Activated T-helper 17 cell treated with anti-CD3 and anti-CD28 coated beads, Interleukin-2, amount 50 U/mL, for 72 hours (primary cell): ENCODE data around the gene NKPD1. TPM values are rescaled to one million over a fixed set of nuclear protein-coding genes. Genes with fewer than 3 reads are reported as not detected.

Source experiments
- ATAC-seq: fragments of 150-1000 bp; cut with Tn5 transposase; replicated peaks from 2 replicates; pipeline ENCODE4 v1.10.0; 2021; ENCODE audit warnings: mild to moderate bottlenecking, moderate library complexity
- H3K27ac Mint-ChIP-seq: one replicate; pipeline ENCODE4 v1.8.0; 2022; ENCODE audit warnings: mixed read lengths
- H3K27me3 Mint-ChIP-seq: one replicate; pipeline ENCODE4 v1.8.0; 2022; ENCODE audit warnings: mixed read lengths
- H3K36me3 Mint-ChIP-seq: one replicate; pipeline ENCODE4 v1.8.0; 2022; ENCODE audit warnings: low read depth, mild to moderate bottlenecking, mixed read lengths
- H3K4me1 Mint-ChIP-seq: one replicate; pipeline ENCODE4 v1.8.0; 2022; ENCODE audit warnings: mixed read lengths
- H3K4me3 Mint-ChIP-seq: one replicate; pipeline ENCODE4 v1.8.0; 2022; ENCODE audit warnings: mild to moderate bottlenecking, mixed read lengths
- H3K9me3 Mint-ChIP-seq: one replicate; pipeline ENCODE4 v1.8.0; 2022; ENCODE audit warnings: mixed read lengths
- total RNA-seq, 2 donors: library from RNA; stranded (reverse); gene quantifications; one replicate each; pipeline ENCODE4 v1.2.3, GENCODE V29; 2022

NKPD1 gene
- total RNA-seq, 2 donors from 2014 or later: 0.06 to 0.40 TPM

DNA sequence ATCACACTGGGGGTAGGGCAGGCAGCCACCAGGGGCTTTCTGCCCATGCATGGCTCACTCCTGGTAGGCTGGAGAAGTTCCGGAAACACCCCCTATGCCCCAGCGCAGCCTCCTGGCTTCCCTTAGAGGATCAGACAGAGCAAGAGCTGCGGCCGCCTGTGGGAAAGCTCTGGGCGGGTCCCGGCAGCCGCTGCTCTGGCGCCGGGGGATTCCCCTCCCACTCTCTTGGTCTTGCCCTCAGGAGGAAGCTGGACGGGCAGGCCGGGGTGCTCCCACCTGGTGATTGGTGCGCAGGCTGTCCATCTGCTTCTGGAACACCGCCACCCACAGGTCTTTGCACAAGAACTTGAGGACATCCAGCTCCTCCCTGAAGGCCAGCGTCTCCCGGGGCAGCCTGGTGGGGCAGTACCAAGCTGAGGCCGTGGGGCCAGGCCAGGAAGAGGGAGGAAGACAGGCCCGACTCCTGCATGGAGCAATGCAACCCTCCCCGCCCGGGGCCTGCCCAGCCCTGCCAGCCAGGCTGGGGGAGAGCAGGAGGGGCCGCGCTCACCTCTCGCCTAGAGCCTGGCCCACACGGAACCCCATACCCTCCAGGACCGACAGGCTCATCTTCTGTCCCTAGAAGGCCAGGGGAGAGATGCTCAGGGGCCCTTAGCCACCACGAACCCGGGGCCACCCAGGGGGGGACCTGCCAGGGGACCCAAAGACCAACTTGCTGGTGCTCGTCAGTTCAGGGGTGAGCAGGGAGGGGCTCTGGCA is 4.0 kb upstream of the NKPD1 start:
- H3K4me3 Mint-ChIP-seq: peak overlapping the region; percentile 52
- ATAC-seq: peak; percentile 95

DNA sequence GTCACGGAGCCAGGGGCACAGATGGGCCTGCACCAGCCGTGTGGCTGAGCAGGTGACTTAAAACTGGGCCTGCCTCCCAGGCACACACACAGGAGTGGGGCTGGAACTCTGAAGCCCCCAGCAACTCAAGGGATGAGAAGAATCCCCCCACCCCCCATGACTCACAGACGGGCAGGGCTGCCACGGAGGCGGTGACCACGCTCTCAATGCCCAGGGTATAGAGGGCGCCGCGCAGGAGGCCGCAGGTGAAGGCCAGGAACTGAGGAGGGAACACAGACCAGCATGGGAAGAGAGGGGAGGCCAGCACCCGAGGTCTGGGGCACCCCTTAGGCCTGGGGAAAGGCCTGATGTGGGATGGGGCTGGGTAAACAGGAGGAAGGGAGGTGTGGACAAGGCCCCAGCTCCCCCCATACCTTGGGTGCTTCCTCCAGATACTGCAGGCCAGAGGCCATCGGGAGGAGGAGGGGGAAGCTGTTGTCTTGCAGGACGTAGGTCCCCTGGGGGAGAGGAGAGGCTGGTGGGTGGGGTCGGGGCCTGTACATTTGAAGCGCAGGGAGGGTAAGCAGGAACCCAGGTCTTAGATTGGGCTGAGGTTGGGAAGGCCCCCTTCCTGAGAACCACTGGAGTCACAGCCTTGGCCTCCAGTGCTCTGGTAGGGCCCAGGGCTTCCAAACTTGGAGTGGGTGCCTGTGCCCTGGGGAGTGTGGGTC is 3.1 kb upstream of the NKPD1 start:
- Mint-ChIP-seq H3K4me3 (peak overlapping the region; percentile 52), H3K27me3 (no peaks in the 10 kb centered on the region), H3K27ac (peak overlapping the region; percentile 72), H3K9me3 (no peaks in the 10 kb centered on the region), H3K4me1 (peaks cover 11% of the 10 kb centered on the region), H3K36me3 (no peaks in the 10 kb centered on the region)
- ATAC-seq: no peak

More for the DNA sequence above, 4.0 kb upstream of the NKPD1 start:
- Mint-ChIP-seq H3K9me3 (no peaks in the 10 kb centered on the region), H3K36me3 (no peaks in the 10 kb centered on the region), H3K27ac (peak overlapping the region; percentile 72), H3K27me3 (no peaks in the 10 kb centered on the region), H3K4me1 (peaks cover 11% of the 10 kb centered on the region)

DNA sequence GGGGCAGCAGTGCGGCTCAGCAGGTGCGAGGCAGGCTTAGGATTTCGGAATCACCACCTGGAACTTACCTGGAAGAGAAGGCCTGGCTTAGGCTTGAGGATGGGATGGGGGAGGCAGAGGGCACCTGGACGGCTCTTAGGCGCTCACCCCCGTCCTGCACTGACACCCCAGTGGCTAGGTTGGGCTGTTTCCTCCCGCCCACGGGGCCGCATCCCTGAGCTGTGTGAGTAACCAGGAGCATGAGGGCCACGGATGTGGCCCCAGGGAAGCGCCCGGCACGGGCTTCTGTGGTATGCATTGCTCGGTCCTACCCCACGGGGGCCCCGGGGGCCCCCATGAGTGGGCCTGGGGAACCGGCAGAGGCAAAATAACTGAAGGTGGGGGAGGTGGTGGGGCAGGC is 2.4 kb upstream of the NKPD1 start:
- Mint-ChIP-seq H3K9me3 (no peaks in the 10 kb centered on the region), H3K36me3 (no peaks in the 10 kb centered on the region), H3K27ac (no peak overlapping the region)

DNA sequence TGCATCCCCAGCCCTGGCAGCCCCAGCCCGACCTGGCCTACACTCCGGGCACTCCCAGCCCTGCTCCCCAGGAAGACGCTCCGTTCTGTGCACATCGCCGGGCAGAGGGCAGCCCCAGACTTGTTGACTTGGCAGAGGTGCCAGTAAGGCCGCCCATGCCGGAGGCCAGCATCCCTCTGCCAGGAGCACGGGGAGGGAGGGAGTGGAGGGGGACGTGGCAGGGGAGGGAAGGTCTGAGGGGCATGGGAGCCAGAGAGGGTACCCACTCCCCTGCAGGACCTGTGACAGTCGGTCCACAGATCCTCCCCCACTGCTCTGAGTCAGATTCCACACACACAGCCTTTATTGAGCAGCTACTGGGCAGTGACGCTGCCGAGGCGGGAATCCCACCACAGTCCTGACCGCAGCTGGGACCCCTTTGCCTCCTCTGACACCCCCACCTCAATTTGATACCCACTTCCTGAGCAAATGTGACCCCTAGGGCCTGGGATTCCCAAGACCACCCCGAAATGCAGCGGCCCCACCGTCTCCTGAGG is 1.9 kb upstream of the NKPD1 start:
- H3K27ac Mint-ChIP-seq: no peak overlapping the region
- H3K36me3 Mint-ChIP-seq: no peaks in the 10 kb centered on the region
- no peak for ATAC-seq
- no peaks in the 10 kb centered on the region for H3K9me3 Mint-ChIP-seq
- peaks cover 15% of the 10 kb centered on the region for H3K4me1 Mint-ChIP-seq
- no peak overlapping the region for H3K4me3 Mint-ChIP-seq
- peaks cover 3% of the 10 kb centered on the region for H3K27me3 Mint-ChIP-seq

More for the DNA sequence above, 2.4 kb upstream of the NKPD1 start:
- Mint-ChIP-seq H3K27me3 (peaks cover under 1% of the 10 kb centered on the region), H3K4me1 (peaks cover 11% of the 10 kb centered on the region), H3K4me3 (peak overlapping the region; percentile 52)
- ATAC-seq: no peak

DNA sequence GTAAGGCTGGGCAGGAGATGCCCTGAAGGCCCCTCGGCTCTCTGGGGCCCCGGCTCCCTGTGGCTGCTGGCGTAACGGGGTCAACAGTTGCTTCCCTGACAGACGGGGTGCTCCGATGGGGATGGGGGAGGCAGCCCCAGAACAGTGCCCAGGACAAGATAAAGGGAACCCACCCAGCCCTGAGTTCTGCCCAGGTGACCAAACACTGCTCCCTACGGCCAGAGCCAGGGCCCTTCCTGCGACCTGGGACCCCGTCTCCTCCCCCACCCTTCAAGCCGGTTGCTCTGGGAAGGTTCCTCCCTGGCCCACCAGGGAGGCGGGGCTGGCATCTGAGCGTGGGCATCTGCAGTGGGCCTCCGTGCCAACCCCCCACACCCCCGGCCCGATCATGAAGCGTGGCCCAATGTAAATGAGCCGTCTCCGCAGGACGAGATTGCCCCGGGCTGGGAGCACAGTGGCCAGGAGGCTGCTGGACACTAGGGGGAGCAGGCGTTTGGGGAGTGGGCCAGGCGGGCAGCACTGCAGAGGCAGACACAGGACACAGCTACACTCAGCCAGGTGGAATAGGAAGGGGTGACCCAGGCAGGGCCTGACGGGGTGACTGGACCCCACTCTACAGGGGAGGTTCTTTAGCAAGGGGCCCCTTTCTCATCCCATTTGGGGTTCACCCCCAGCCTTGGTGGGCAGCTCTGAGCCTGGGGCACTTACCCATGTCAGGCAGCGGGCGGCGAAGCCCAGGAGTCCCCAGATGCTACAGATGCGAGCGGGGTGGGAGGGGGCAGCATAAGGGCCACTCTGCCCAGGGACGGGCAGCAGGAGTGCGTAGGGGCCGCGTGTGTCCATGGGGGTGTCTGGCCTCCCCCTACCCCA is 1.2 kb upstream of the NKPD1 start:
- no peak for ATAC-seq
- Mint-ChIP-seq H3K36me3 (no peaks in the 10 kb centered on the region), H3K4me1 (peaks cover 13% of the 10 kb centered on the region), H3K27ac (no peak overlapping the region), H3K27me3 (peaks cover 3% of the 10 kb centered on the region), H3K4me3 (no peak overlapping the region), H3K9me3 (no peaks in the 10 kb centered on the region)

DNA sequence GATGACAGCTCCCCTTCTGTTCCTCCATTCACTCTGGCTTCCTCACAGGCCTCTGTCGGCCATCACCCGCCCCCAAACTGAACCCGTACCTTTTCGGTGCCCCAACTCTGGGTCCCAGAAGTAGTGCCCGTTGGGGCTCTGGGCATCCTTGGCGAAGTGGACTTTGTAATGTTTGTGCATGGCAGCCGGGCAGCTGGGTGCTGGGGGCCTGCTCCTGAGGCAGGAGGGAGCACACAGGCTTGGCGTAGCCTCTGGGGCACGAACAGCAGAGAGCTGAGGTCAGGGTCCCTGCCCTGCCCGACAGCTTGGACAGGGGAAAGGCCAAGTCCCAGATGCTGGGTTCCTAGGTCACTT is 834 bp downstream of the NKPD1 start:
- Mint-ChIP-seq H3K4me1 (peaks cover 11% of the 10 kb centered on the region), H3K27ac (peak overlapping the region; percentile 6), H3K36me3 (no peaks in the 10 kb centered on the region), H3K9me3 (no peaks in the 10 kb centered on the region), H3K27me3 (peaks cover 3% of the 10 kb centered on the region), H3K4me3 (no peak overlapping the region)
- no peak for ATAC-seq

DNA sequence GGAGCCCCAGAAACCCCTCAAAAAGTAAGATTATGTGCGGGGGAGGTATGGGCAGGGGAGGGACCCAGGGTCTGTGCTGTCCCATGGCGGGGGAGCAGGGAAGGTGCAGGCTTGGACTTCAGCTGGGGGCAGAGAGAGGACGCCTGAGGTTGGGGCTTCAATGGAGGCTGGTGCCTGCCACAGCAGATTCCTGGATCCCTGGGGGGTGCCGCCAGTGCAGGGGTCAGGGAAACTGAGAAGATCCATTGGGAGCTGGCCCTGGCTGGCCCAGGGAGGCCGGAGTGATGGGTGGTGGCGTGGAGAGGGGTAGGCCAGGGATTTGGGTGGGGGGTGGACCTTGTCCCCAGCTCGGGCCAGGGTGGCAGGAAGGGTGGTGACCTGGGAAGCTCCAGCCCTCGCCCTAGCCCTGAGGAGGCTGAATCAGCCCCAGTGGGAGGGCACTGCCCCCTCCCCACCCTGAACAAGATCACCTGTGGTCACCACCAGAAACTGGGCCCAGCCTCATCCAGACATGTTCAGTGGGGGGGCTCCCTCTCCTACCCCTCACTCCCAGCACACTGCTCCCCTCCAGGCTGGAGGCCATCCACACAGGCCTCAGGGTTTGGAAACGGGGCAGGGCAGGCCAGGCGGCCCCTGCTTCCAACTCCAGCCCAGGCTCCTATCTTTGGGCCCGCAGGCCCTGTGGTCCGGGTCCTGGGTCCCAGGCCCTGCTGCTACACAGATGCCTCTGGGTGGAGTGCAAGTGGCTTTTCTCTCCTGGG is 1.4 kb downstream of the NKPD1 start:
- H3K27ac Mint-ChIP-seq: no peak overlapping the region
- H3K4me3 Mint-ChIP-seq: no peak overlapping the region
- ATAC-seq: no peak
- H3K27me3 Mint-ChIP-seq: peaks cover 3% of the 10 kb centered on the region
- H3K36me3 Mint-ChIP-seq: no peaks in the 10 kb centered on the region
- no peaks in the 10 kb centered on the region for H3K9me3 Mint-ChIP-seq
- H3K4me1 Mint-ChIP-seq: peaks cover 11% of the 10 kb centered on the region

DNA sequence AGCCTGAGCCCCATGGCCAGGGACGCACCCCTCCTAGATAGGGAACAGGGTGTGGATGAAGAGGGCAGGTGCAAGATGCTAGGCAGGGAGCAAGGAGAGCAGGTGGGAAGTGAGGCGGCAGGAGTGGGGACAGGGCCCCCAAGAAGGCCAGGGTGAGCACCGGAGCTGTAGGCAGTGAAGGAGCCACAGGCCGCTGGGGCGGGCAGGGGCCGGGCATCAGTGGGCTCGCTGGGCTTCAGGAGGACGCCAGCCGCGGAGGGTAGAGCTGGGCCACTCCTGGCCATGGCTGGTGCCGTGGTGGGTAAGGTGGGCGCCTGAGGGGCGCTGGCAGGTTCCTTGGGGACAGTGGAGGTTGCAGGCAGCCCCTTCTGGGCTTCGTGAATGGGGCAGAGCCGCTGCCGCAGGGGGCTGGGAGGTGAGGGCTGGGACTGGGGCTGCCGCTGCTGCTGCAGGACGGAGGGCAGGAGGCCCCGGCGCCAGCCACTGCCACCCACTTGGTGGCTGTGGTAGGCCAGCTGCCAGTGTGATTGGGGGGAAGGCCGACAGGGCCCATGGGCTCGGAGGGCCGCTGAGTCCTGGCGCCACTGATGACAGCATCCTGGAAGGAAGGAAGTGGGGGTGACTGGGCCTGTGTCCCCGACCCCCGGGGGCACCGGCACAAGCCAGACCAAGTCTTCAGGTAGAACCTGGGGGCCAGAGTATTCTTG is 2.1 kb downstream of the NKPD1 start:
- H3K4me1 Mint-ChIP-seq: peaks cover 12% of the 10 kb centered on the region
- H3K4me3 Mint-ChIP-seq: no peak overlapping the region
- no peaks in the 10 kb centered on the region for H3K36me3 Mint-ChIP-seq
- H3K9me3 Mint-ChIP-seq: no peaks in the 10 kb centered on the region
- no peak for ATAC-seq
- H3K27ac Mint-ChIP-seq: no peak overlapping the region
- peaks cover 3% of the 10 kb centered on the region for H3K27me3 Mint-ChIP-seq

DNA sequence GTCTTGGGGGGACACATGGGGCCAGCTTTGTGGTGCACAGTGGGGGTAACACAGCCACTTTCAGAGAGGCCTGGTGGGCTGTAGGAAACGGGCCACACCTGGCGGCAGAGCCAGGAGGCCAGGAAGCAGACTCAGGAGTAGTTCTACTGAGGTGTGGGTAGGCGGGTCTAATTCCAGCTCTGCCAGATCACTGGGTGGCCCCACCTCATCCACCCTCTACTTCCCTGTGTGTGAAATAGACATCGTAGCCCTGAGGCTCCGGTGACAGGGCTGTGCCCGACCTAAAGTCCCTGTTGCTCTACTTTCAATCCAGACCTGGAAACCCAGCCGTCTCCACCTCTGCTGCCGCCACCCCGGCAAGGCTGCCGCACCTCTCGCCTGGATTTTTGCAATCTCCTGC is 4.0 kb downstream of the NKPD1 start:
- Mint-ChIP-seq H3K27ac (no peak overlapping the region), H3K27me3 (peaks cover 3% of the 10 kb centered on the region), H3K4me3 (no peak overlapping the region), H3K4me1 (peaks cover 15% of the 10 kb centered on the region), H3K9me3 (no peaks in the 10 kb centered on the region), H3K36me3 (peaks cover 2% of the 10 kb centered on the region)
- no peak for ATAC-seq

DNA sequence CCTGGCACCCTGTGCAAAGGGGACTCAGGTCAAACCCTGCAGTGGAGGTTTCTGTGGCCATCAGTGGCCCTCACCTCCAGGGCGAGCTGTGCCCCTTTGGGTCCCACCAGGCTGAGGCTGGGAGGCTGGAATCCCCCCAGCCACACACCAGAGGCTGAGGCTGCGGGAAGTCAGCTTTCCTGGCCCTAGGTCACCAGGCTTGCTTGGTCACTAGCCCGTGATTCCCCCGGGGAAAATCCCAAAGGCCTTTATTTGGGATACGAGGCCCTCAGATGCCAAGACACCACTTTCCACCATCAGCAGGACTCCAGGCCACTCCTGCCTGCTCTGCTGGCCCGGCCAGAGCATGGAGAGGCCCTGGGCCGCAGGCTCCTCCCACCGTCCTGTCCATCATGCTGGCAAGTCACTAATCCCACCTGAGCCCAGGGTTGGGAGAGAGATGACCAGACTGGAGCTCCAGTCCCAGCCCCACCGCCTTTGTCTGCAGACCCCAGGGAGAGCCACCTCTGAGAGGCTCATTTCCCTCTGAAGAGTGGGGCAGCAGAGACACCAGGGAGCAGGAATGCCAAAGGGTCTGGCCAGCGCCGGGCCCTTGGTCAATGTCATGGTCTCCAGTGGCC is 4.7 kb downstream of the NKPD1 start:
- peaks cover 5% of the 10 kb centered on the region for H3K36me3 Mint-ChIP-seq
- no peak overlapping the region for H3K27ac Mint-ChIP-seq
- H3K9me3 Mint-ChIP-seq: no peaks in the 10 kb centered on the region
- H3K4me1 Mint-ChIP-seq: peaks cover 15% of the 10 kb centered on the region
- H3K4me3 Mint-ChIP-seq: no peak overlapping the region
- no peak for ATAC-seq
- H3K27me3 Mint-ChIP-seq: peaks cover 3% of the 10 kb centered on the region

DNA sequence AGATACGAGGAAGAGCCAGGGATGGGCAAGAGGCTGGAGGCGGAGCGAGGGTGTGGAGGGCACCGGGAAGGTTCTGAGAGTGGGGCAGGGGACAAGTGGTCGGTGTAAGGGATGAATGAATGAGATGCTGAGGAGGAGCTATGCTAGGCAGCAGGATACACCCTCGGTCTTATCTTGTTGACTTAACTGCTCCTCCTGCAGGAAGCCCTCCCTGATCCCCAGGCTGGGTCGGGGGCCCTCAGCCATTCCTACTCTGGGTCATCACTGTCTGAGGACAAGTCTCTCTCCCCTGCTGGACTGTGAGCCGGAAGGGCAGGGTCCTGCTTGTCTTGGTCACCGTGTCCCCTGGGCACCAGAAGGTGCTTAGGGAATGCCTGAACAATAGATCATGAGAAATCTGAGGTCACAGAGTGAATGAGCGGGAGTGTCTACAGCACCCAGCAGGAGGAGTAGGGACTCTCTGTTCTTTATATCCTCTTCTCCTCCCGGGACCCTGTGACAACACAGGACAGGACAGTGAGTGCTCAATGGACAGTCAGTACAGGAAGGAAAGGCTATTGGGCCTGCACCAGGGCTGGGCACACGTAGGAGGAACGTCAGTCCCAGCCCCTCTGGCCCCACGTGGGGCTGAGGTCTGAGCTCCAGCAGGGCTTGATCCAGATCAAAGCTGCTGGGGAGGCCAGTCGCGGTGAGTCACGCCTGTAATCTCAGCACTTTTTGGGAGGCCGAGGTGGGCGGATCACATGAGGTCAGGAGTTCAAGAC is 6.5 kb downstream of the NKPD1 start:
- Mint-ChIP-seq H3K4me1 (peaks cover 18% of the 10 kb centered on the region), H3K4me3 (peak overlapping the region; percentile 50), H3K27ac (no peak overlapping the region), H3K9me3 (no peaks in the 10 kb centered on the region), H3K27me3 (peaks cover 3% of the 10 kb centered on the region), H3K36me3 (peaks cover 5% of the 10 kb centered on the region)
- ATAC-seq: peak; percentile 34

DNA sequence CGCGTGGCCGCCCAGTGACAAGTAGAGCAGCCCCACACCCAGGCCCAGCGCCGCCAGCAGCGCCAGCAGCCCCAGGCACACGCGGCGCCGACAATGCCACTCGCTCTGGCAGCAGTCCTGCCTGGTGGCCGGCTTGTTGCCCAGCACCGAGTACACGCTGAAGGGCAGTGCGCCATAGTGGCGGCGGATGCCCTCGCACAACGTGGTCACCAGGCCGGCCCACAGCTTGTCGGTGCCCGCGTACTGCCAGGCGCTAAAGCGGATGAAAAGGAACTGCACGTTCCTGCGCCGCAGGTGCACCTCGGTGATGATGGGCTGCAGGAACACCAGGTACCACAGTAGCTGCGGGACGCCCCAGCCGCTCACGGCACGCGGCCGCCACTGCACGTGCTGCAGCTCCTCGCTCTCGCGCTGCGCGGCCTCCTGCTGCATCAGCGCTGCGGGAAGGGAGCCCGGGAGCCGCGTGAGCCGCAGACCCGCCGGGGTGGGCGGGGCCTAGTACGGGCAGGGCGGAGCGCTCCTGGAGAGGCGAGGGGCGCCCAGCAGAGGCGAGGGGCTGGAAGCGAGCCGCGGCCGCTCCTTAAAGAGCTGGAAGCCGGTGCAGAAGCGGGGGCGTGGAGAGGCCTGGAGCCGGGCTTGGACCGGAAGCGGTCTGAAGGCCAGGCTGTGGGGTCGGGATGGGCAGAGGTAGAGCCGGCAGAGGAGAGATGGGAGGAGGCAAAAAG is 7.3 kb downstream of the NKPD1 start:
- Mint-ChIP-seq H3K27me3 (peaks cover 3% of the 10 kb centered on the region), H3K4me1 (peaks cover 20% of the 10 kb centered on the region), H3K36me3 (peaks cover 5% of the 10 kb centered on the region), H3K4me3 (peak overlapping the region; percentile 77), H3K9me3 (no peaks in the 10 kb centered on the region), H3K27ac (no peak overlapping the region)
- peak; percentile 19 for ATAC-seq
